Endodermal cell (in vitro differentiated cells): Measurements from ENCODE around the gene SMAP2. TPM values are rescaled to one million over a fixed set of nuclear protein-coding genes. Genes with fewer than 3 reads are reported as not detected.

Experiments used
- DNase-seq: peaks from one replicate; pipeline ENCODE4 v3.0.0-alpha.2; 2017
- H3K27ac ChIP-seq: 2 replicates; pipeline ENCODE4 v1.5.1; 2013; ENCODE audit warnings: mild to moderate bottlenecking, low read depth, low read length, moderate library complexity
- H3K27me3 ChIP-seq: 2 replicates; pipeline ENCODE4 v1.6.1; 2013; ENCODE audit warnings: mild to moderate bottlenecking, low read length, moderate library complexity; ENCODE audit not compliant: insufficient read depth, control insufficient read depth, poor library complexity, severe bottlenecking
- H3K36me3 ChIP-seq: 2 replicates; pipeline ENCODE4 v1.7.0; 2013; ENCODE audit warnings: mild to moderate bottlenecking, low read length, moderate library complexity; ENCODE audit not compliant: control insufficient read depth, insufficient read depth
- H3K4me1 ChIP-seq: one replicate; pipeline ENCODE4 v1.7.0; 2013; ENCODE audit warnings: low read length; ENCODE audit not compliant: control insufficient read depth, insufficient read depth
- H3K4me3 ChIP-seq: 2 replicates; pipeline ENCODE4 v1.5.1; 2013; ENCODE audit warnings: mild to moderate bottlenecking, low read length, moderate library complexity
- H3K9ac ChIP-seq: 2 replicates; pipeline ENCODE4 v1.6.1; 2013; ENCODE audit warnings: mild to moderate bottlenecking, low read length, moderate library complexity; ENCODE audit not compliant: poor library complexity, severe bottlenecking; ENCODE audit errors: extremely low read depth
- H3K9me3 ChIP-seq: 2 replicates; pipeline ENCODE4 v1.6.1; 2013; ENCODE audit warnings: mild to moderate bottlenecking, low read length, moderate library complexity; ENCODE audit not compliant: control insufficient read depth
- H3K27ac Mint-ChIP-seq: 2 replicates; pipeline ENCODE4 v1.8.0; 2020; ENCODE audit warnings: mixed read lengths
- H3K27me3 Mint-ChIP-seq: 2 replicates; pipeline ENCODE4 v1.8.0; 2021; ENCODE audit warnings: mild to moderate bottlenecking, mixed read lengths; ENCODE audit not compliant: insufficient read depth
- H3K36me3 Mint-ChIP-seq: 2 replicates; pipeline ENCODE4 v1.8.0; 2020; ENCODE audit warnings: low read depth, mixed read lengths
- H3K4me1 Mint-ChIP-seq: 2 replicates; pipeline ENCODE4 v1.8.0; 2020; ENCODE audit warnings: mixed read lengths
- H3K4me3 Mint-ChIP-seq: 2 replicates; pipeline ENCODE4 v1.8.0; 2020; ENCODE audit warnings: mild to moderate bottlenecking, moderate library complexity, mixed read lengths
- H3K9me3 Mint-ChIP-seq: 2 replicates; pipeline ENCODE4 v1.8.0; 2020; ENCODE audit warnings: mild to moderate bottlenecking, mixed read lengths
- WGBS, 2 experiments: methylation state at CpG; one replicate each; pipeline versions ENCODE4 v1.1.5 to v1.1.7; 2013; ENCODE audit warnings: missing lambda C conversion rate in 2 of 2, mixed read lengths in 1 of 2; ENCODE audit not compliant: insufficient coverage in 1 of 2, insufficient read length in 1 of 2; 5-methylcytosine and 5-hydroxymethylcytosine counted together
- total RNA-seq, 2 donors: library from RNA; stranded (reverse); fragmentation: NEBNext Ultra II Directional in 1 of 2; extraction: Animal tissue kit (Norgen Biotek cat#: 25700) in 1 of 2; gene quantifications; 2 replicates in 1 of 2; 3 replicates in 1 of 2; pipeline ENCODE4 v1.2.1, GENCODE V29; 2021
- TF ChIP-seq, protein P1 (sequence below): fragments of 200-600 bp; sonication (generic); conservative IDR thresholded peaks from 2 replicates; pipeline ENCODE4 v1.5.0; 2021; ENCODE audit warnings: antibody characterized with exemption, mild to moderate bottlenecking

SMAP2 gene
- total RNA-seq, 2 donors from 2014 or later = 21.9 to 22.3 TPM

DNA sequence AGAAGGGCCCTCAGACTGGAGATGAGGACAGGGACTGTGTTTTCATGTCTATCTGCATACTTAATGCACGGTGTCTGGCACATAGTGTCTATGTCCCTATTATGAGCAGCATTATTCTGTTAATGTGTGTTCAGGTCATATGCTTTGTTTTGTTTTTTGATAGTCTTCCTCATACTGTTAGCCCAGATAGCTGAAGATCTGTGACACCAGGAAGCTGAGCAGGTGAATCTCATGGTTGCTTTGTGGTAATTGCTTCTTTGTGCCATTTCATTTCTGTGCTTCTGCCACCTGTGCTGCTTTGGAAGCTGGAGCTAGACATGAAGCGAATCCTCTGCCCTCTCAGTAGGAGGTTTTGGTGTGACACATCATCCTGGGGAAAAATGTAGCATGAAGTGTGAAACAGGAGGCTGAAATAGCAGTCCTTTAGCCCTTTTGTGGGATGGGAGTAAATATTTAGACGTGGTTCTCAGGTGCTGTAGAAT is 15.8 kb downstream of the SMAP2 start:
- no peaks in the 10 kb centered on the region for H3K27me3 ChIP-seq
- H3K9ac ChIP-seq = no peak overlapping the region
- H3K27ac ChIP-seq = no peak overlapping the region
- peaks cover 19% of the 10 kb centered on the region for H3K9me3 ChIP-seq
- H3K4me1 Mint-ChIP-seq = peaks cover 60% of the 10 kb centered on the region
- H3K4me3 ChIP-seq = peak overlapping the region; percentile 63
- H3K9me3 Mint-ChIP-seq = peaks cover 22% of the 10 kb centered on the region
- peaks cover 28% of the 10 kb centered on the region for H3K36me3 Mint-ChIP-seq
- H3K4me1 ChIP-seq = peaks cover 25% of the 10 kb centered on the region
- 89 to 91% methylated on average over 2 to 3 of the region's 3 CpGs for WGBS, 2 experiments
- peaks cover 11% of the 10 kb centered on the region for H3K36me3 ChIP-seq
- H3K27me3 Mint-ChIP-seq = no peaks in the 10 kb centered on the region
- H3K4me3 Mint-ChIP-seq = no peak overlapping the region
- no peak for DNase-seq
- TF ChIP-seq, protein P1, sequence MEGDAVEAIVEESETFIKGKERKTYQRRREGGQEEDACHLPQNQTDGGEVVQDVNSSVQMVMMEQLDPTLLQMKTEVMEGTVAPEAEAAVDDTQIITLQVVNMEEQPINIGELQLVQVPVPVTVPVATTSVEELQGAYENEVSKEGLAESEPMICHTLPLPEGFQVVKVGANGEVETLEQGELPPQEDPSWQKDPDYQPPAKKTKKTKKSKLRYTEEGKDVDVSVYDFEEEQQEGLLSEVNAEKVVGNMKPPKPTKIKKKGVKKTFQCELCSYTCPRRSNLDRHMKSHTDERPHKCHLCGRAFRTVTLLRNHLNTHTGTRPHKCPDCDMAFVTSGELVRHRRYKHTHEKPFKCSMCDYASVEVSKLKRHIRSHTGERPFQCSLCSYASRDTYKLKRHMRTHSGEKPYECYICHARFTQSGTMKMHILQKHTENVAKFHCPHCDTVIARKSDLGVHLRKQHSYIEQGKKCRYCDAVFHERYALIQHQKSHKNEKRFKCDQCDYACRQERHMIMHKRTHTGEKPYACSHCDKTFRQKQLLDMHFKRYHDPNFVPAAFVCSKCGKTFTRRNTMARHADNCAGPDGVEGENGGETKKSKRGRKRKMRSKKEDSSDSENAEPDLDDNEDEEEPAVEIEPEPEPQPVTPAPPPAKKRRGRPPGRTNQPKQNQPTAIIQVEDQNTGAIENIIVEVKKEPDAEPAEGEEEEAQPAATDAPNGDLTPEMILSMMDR = no peak
- no peak overlapping the region for H3K27ac Mint-ChIP-seq

DNA sequence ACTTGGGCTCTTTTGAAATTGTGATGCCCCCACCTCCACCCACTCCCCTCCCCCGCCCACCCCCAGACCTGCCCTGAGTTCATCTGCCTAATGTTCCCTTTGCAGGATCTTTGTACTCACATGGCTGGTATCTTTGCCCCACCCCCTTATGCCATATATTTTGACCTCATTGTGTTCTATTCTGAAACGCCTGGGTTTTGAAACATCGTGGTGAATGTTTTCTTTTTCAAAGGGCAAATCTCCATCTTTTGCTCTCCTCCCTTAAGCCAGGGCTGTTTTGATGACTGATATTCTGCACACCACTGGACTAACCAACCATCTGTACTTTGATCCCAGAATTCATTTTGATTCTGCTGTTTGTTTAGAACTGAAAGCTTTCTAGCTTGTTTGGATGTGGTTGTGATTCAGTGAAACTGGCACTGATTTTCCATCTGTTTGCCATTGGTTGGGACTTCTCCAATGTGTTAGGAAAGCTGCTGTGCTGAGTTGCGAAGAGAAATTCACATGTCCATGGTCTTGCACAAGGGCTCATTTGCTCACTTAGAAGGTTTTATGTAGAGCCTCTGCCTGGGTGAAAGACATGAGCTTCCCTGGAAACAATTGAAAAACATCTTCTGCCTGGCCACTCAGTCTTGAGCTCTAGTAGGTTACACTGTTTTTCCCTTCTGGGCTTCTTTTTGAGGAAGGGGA is 16.5 kb downstream of the SMAP2 start:
- 63 to 88% methylated on average over 3 to 4 of the region's 4 CpGs for WGBS, 2 experiments
- peaks cover 22% of the 10 kb centered on the region for H3K9me3 Mint-ChIP-seq
- no peaks in the 10 kb centered on the region for H3K27me3 Mint-ChIP-seq
- Histone ChIP-seq H3K27me3 (no peaks in the 10 kb centered on the region), H3K36me3 (peaks cover 11% of the 10 kb centered on the region), H3K4me3 (peak overlapping the region; percentile 6), H3K27ac (no peak overlapping the region), H3K9me3 (peaks cover 19% of the 10 kb centered on the region), H3K4me1 (peaks cover 22% of the 10 kb centered on the region), H3K9ac (no peak overlapping the region)
- no peak for DNase-seq
- no peak overlapping the region for H3K4me3 Mint-ChIP-seq
- TF ChIP-seq, protein P1 = no peak
- no peak overlapping the region for H3K27ac Mint-ChIP-seq
- H3K36me3 Mint-ChIP-seq = peaks cover 28% of the 10 kb centered on the region
- H3K4me1 Mint-ChIP-seq = peaks cover 59% of the 10 kb centered on the region

DNA sequence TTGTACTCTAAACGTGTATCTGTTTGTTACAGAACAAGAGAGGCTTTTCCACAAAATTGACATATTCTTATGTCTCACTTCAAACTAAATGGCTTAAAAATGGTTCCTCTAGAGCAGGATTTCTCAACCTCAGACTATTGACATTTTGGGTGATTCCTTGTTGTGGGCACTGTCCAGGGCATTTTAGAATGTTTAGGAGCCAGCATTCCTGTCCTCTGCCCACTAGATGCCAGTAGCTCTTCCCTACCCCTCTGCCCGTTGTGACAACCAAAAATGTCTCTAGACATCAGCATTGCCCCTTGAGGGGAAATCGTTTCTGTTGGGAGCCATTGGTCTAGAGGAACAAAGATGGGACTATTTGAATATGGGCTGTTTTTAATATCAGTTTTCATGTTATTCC is 17.3 kb downstream of the SMAP2 start:
- Histone ChIP-seq H3K9ac (no peak overlapping the region), H3K4me3 (no peak overlapping the region), H3K36me3 (peaks cover 11% of the 10 kb centered on the region), H3K27me3 (no peaks in the 10 kb centered on the region), H3K4me1 (peaks cover 15% of the 10 kb centered on the region), H3K27ac (no peak overlapping the region), H3K9me3 (peaks cover 21% of the 10 kb centered on the region)
- Mint-ChIP-seq H3K27ac (no peak overlapping the region), H3K4me1 (peaks cover 51% of the 10 kb centered on the region), H3K9me3 (peaks cover 22% of the 10 kb centered on the region), H3K4me3 (no peak overlapping the region), H3K27me3 (no peaks in the 10 kb centered on the region), H3K36me3 (peaks cover 28% of the 10 kb centered on the region)
- TF ChIP-seq, protein P1 = no peak
- DNase-seq = no peak
- WGBS, 2 experiments = 83 to 88% methylated on average over 1 to 3 of the region's 3 CpGs
